ENCODE data around the gene JMJD1C. TPM values are rescaled to one million over a fixed set of nuclear protein-coding genes. Genes with fewer than 3 reads are reported as not detected.

The JMJD1C gene
- total RNA-seq, 1 donor from 2014 or later, result 72.9 TPM

DNA sequence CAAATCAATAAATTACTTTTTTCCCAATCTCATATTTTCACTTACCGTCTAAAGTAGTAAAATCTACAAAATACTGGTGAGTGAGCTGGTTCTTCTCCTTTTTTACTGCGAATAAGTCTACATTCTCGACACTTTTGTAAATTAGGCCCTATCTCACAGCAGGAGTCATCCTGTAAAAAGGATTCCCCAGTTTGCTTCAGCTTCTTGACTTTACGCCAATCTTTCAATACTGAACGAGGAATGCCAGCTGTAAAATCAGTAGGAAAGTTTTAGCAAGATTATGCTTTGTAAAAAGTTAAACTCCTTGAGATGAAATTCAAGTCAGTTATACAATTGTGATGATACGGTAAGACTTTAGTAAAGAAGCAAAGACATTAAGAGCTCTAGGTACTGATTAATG is 265.3 kb downstream of the JMJD1C start:
- H3K9me3 Mint-ChIP-seq (ENCODE audit: low read depth), result no peaks in the 10 kb centered on the region
- H3K27ac Mint-ChIP-seq (ENCODE audit: unreplicated experiment), result peak overlapping the region; percentile 61
- no peaks in the 10 kb centered on the region for H3K27me3 Mint-ChIP-seq (ENCODE audit: low read depth)
- H3K4me3 Mint-ChIP-seq (ENCODE audit: unreplicated experiment), result peak overlapping the region; percentile 6
- peaks cover 56% of the 10 kb centered on the region for H3K4me1 Mint-ChIP-seq (ENCODE audit: low read depth)
- peaks cover 11% of the 10 kb centered on the region for H3K36me3 Mint-ChIP-seq (ENCODE audit: low read depth)
- TF ChIP-seq, protein P1, sequence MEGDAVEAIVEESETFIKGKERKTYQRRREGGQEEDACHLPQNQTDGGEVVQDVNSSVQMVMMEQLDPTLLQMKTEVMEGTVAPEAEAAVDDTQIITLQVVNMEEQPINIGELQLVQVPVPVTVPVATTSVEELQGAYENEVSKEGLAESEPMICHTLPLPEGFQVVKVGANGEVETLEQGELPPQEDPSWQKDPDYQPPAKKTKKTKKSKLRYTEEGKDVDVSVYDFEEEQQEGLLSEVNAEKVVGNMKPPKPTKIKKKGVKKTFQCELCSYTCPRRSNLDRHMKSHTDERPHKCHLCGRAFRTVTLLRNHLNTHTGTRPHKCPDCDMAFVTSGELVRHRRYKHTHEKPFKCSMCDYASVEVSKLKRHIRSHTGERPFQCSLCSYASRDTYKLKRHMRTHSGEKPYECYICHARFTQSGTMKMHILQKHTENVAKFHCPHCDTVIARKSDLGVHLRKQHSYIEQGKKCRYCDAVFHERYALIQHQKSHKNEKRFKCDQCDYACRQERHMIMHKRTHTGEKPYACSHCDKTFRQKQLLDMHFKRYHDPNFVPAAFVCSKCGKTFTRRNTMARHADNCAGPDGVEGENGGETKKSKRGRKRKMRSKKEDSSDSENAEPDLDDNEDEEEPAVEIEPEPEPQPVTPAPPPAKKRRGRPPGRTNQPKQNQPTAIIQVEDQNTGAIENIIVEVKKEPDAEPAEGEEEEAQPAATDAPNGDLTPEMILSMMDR (IDR thresholded peaks at IDR 0.05), result no peak
- no peak for DNase-seq (ENCODE audit: low spot score)

DNA sequence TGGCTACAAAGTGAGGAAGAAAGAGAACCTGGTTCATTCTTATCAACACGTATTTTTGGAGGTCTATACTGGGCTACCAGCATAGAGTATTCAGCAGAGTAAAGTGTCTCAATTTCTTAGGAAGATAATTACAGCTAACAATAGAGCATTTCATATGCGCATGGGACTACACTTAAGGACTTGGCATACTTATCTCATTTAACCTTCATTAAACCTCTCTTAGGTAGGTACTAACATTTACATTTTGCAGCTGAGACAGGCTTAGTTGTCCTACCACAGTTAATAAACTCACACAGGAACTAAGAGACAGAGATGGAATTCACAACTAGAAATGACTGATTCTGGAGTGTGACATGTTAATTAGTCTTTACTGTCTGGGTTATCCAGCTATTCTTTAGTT is 266.1 kb downstream of the JMJD1C start:
- H3K9me3 Mint-ChIP-seq (ENCODE audit: low read depth), result no peaks in the 10 kb centered on the region
- no peak overlapping the region for H3K4me3 Mint-ChIP-seq (ENCODE audit: unreplicated experiment)
- H3K36me3 Mint-ChIP-seq (ENCODE audit: low read depth), result peaks cover 8% of the 10 kb centered on the region
- no peaks in the 10 kb centered on the region for H3K27me3 Mint-ChIP-seq (ENCODE audit: low read depth)
- no peak overlapping the region for H3K27ac Mint-ChIP-seq (ENCODE audit: unreplicated experiment)
- no peak for DNase-seq (ENCODE audit: low spot score)
- TF ChIP-seq, protein P1 (IDR thresholded peaks at IDR 0.05), result no peak
- H3K4me1 Mint-ChIP-seq (ENCODE audit: low read depth), result peaks cover 51% of the 10 kb centered on the region

DNA sequence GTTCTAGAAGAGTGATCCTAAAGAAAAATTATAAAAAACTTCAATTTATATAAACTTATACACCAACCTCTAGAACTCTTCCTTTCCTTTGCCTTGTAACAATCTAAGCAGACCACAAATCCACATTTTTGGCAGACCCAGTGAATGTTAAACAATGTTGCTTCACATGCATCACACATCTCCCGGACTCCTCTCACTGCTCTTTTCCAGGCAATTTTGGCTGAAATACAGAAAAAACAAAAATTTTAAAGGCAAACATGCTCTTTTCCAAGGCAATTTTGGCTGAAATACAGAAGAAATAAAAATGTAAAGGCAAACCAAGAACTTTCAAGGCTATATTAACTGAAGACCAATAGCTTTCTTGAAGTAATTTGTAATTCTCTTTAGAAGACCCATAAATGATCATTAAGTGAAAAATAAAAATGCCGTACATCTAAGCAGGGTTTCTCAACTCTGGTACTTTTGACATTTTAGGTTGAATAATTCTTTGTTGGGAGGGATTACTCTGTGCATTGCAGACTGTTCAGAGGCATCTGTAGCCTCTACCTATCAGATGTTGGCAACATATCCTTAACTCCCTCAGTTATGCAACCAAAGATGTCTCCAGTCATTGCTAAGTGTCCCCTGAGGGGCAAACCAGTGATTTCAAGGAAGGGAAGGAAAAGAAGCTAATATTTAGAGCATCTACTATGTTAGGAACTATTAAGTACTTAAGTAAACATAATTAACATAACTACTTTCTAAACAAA is 268.3 kb downstream of the JMJD1C start:
- Mint-ChIP-seq H3K27me3 (ENCODE audit: low read depth) (no peaks in the 10 kb centered on the region), H3K9me3 (ENCODE audit: low read depth) (no peaks in the 10 kb centered on the region), H3K27ac (ENCODE audit: unreplicated experiment) (peak overlapping the region; percentile 91), H3K4me3 (ENCODE audit: unreplicated experiment) (no peak overlapping the region), H3K4me1 (ENCODE audit: low read depth) (peaks cover 46% of the 10 kb centered on the region), H3K36me3 (ENCODE audit: low read depth) (peaks cover 20% of the 10 kb centered on the region)
- DNase-seq (ENCODE audit: low spot score), result no peak
- TF ChIP-seq, protein P1 (IDR thresholded peaks at IDR 0.05), result no peak

DNA sequence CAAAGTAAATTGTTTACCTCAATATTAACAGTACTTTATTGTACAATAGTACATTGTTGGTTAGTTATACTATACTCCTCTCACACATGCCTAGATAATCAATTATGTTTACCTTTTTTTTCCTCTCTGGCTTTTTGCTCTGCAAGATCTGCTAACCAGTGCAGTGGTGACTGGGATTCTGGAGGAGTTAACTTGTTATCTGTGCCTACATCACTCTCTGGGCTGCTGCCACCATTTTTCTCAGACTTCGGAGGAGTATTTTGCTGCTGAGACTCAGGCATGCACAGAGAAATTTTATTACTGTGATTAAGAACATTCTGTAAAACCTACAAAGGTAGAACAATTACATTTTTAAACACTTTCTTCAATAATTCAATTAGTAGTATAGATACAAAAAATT is 273.0 kb downstream of the JMJD1C start:
- DNase-seq (ENCODE audit: low spot score), result no peak
- Mint-ChIP-seq H3K36me3 (ENCODE audit: low read depth) (peaks cover 27% of the 10 kb centered on the region), H3K27me3 (ENCODE audit: low read depth) (no peaks in the 10 kb centered on the region), H3K4me1 (ENCODE audit: low read depth) (peaks cover 16% of the 10 kb centered on the region), H3K27ac (ENCODE audit: unreplicated experiment) (no peak overlapping the region), H3K4me3 (ENCODE audit: unreplicated experiment) (no peak overlapping the region), H3K9me3 (ENCODE audit: low read depth) (no peaks in the 10 kb centered on the region)
- TF ChIP-seq, protein P1 (IDR thresholded peaks at IDR 0.05), result no peak

DNA sequence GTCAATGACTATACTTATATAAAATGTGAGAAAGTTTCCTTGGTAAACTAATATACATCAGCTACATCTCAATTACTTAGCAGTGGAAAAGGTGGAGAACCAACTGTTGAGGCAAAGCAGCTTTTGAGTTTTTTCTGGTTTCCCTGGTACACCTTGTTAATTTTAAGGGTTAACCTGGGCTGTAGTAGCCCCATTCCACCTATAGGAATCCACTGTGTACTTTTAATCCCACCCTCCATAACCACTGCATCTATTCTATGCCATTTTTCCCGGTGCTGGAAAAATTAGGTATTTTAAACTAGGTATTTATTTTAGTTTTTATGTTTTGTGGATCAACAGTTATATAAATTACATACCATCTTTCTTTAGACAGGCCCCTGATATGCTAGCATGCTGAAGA is 290.2 kb downstream of the JMJD1C start:
- Mint-ChIP-seq H3K27me3 (ENCODE audit: low read depth) (no peaks in the 10 kb centered on the region), H3K9me3 (ENCODE audit: low read depth) (no peaks in the 10 kb centered on the region), H3K4me1 (ENCODE audit: low read depth) (peaks cover under 1% of the 10 kb centered on the region), H3K27ac (ENCODE audit: unreplicated experiment) (no peak overlapping the region), H3K4me3 (ENCODE audit: unreplicated experiment) (no peak overlapping the region), H3K36me3 (ENCODE audit: low read depth) (peaks cover 28% of the 10 kb centered on the region)
- DNase-seq (ENCODE audit: low spot score), result no peak
- TF ChIP-seq, protein P1 (IDR thresholded peaks at IDR 0.05), result no peak

All from chondrocyte (in vitro differentiated cells).